Tibial artery (tissue), 4 donors: ENCODE results near the gene ARHGEF26.

ENCODE experiments used
- DNase-seq, 2 donors: peaks; one replicate each; pipeline ENCODE4 v3.0.0-alpha.2; 2019
- H3K27ac ChIP-seq, 2 donors: fragments of 200-600 bp; sonication (generic) in 1 of 2; 1 replicate in 1 of 2; 2 replicates in 1 of 2; pipeline ENCODE4 v1.5.1; 2018 to 2019; ENCODE audit warnings: mild to moderate bottlenecking in 1 of 2
- H3K27me3 ChIP-seq, 2 donors: fragments of 200-600 bp; sonication (generic) in 1 of 2; one replicate each; pipeline versions ENCODE4 v1.5.1 to v1.6.0; 2016 to 2019
- H3K36me3 ChIP-seq, 3 donors: fragments of 200-600 bp; sonication (generic) in 2 of 3; one replicate each; pipeline ENCODE4 v1.5.1; 2016 to 2019; ENCODE audit warnings: mild to moderate bottlenecking in 2 of 3
- H3K4me1 ChIP-seq, 4 donors: fragments of 200-600 bp; sonication (generic) in 2 of 4; 1 replicate in 3 of 4; 2 replicates in 1 of 4; pipeline ENCODE4 v1.5.1; 2016 to 2019
- H3K4me3 ChIP-seq, 2 donors: fragments of 200-600 bp; sonication (generic) in 1 of 2; 1 replicate in 1 of 2; 2 replicates in 1 of 2; pipeline ENCODE4 v1.5.1; 2018 to 2019; ENCODE audit warnings: mild to moderate bottlenecking in 2 of 2
- H3K9me3 ChIP-seq, 3 donors: fragments of 200-600 bp; sonication (generic) in 1 of 3; one replicate each; pipeline ENCODE4 v1.5.1; 2016 to 2019
- CTCF ChIP-seq, 2 experiments: fragments of 200-600 bp in 1 of 2; fragments of 450-650 bp in 1 of 2; IDR thresholded peaks; one replicate each; pipeline ENCODE4 v1.5.1; 2017 to 2019; ENCODE audit warnings: antibody characterized with exemption in 2 of 2, mild to moderate bottlenecking in 1 of 2, moderate library complexity in 1 of 2
- intact Hi-C: fragments of 100-400 bp; cut with DNase I; formaldehyde crosslinking; loops from one replicate; pipeline ENCODE4 v1.15.0; 2023; ENCODE audit warnings: low total_unique reads

The ARHGEF26 gene

GRCh38 chr3:154180836-154181691 is 59.9 kb downstream of the ARHGEF26 start:
- no peaks in the 10 kb centered on the region for H3K27me3 ChIP-seq
- H3K36me3 ChIP-seq = no peaks in the 10 kb centered on the region
- no peak for DNase-seq
- H3K9me3 ChIP-seq = no peaks in the 10 kb centered on the region
- intact Hi-C loops = no loop called here
- peak overlapping the region in 1 of 2 donors; percentile 26 for H3K4me3 ChIP-seq
- H3K27ac ChIP-seq = peak overlapping the region; percentile 64 to 70
- peaks cover 0 to 45% (median 14%) of the 10 kb centered on the region in 4 donors for H3K4me1 ChIP-seq
- TF ChIP-seq CTCF (IDR thresholded peaks at IDR 0.05) = no peak

GRCh38 chr3:154182322-154182922 is 61.2 kb downstream of the ARHGEF26 start:
- TF ChIP-seq CTCF (IDR thresholded peaks at IDR 0.05) = no peak
- H3K36me3 ChIP-seq = no peaks in the 10 kb centered on the region
- H3K27ac ChIP-seq = peak overlapping the region; percentile 64 to 70
- no peaks in the 10 kb centered on the region for H3K27me3 ChIP-seq
- intact Hi-C loops = no loop called here
- DNase-seq = no peak
- H3K4me1 ChIP-seq = peaks cover 0 to 41% (median 14%) of the 10 kb centered on the region in 4 donors
- no peaks in the 10 kb centered on the region for H3K9me3 ChIP-seq
- no peak overlapping the region for H3K4me3 ChIP-seq

GRCh38 chr3:154182975-154183374 is 61.8 kb downstream of the ARHGEF26 start:
- no peaks in the 10 kb centered on the region for H3K27me3 ChIP-seq
- H3K9me3 ChIP-seq = no peaks in the 10 kb centered on the region
- peak overlapping the region; percentile 64 to 70 for H3K27ac ChIP-seq
- H3K4me1 ChIP-seq = peaks cover 0 to 41% (median 14%) of the 10 kb centered on the region in 4 donors
- H3K4me3 ChIP-seq = no peak overlapping the region
- peaks cover 0 to 5% (median 3%) of the 10 kb centered on the region in 3 donors for H3K36me3 ChIP-seq
- DNase-seq = no peak
- TF ChIP-seq CTCF (IDR thresholded peaks at IDR 0.05) = no peak
- intact Hi-C loops = no loop called here

- H3K27ac ChIP-seq = peak overlapping the region in 1 of 2 donors; percentile 70
- TF ChIP-seq CTCF (IDR thresholded peaks at IDR 0.05) = no peak
- intact Hi-C loops = no loop called here
- H3K27me3 ChIP-seq = no peaks in the 10 kb centered on the region
- H3K36me3 ChIP-seq = peaks cover 11 to 16% (median 13%) of the 10 kb centered on the region in 3 donors
- H3K9me3 ChIP-seq = no peaks in the 10 kb centered on the region
- H3K4me1 ChIP-seq = peaks cover 0 to 41% (median 14%) of the 10 kb centered on the region in 4 donors
- DNase-seq = no peak
- H3K4me3 ChIP-seq = no peak overlapping the region
Measured at GRCh38 chr3:154184582-154184981, 63.4 kb downstream of the ARHGEF26 start.

GRCh38 chr3:154188437-154188836 is 67.2 kb downstream of the ARHGEF26 start:
- H3K27me3 ChIP-seq = no peaks in the 10 kb centered on the region
- DNase-seq = no peak
- H3K36me3 ChIP-seq = peaks cover 12 to 19% (median 16%) of the 10 kb centered on the region in 3 donors
- no peak overlapping the region for H3K27ac ChIP-seq
- no peak overlapping the region for H3K4me3 ChIP-seq
- H3K4me1 ChIP-seq = peaks cover 0 to 10% (median 0%) of the 10 kb centered on the region in 4 donors
- H3K9me3 ChIP-seq = no peaks in the 10 kb centered on the region
- no peak for TF ChIP-seq CTCF (IDR thresholded peaks at IDR 0.05)
- intact Hi-C loops = no loop called here
